ENCODE measurements around the gene PCDHB2. TPM values are rescaled to one million over a fixed set of nuclear protein-coding genes. Genes with fewer than 3 reads are reported as not detected.
"Not testable (repeated sequence)": the region's sequence is repeated elsewhere in the genome, so short reads cannot be mapped to it uniquely, and the experiment has no call there.

The PCDHB2 gene
- total RNA-seq (ENCODE audit: insufficient read depth, low replicate concordance) = 6.5 TPM

DNA sequence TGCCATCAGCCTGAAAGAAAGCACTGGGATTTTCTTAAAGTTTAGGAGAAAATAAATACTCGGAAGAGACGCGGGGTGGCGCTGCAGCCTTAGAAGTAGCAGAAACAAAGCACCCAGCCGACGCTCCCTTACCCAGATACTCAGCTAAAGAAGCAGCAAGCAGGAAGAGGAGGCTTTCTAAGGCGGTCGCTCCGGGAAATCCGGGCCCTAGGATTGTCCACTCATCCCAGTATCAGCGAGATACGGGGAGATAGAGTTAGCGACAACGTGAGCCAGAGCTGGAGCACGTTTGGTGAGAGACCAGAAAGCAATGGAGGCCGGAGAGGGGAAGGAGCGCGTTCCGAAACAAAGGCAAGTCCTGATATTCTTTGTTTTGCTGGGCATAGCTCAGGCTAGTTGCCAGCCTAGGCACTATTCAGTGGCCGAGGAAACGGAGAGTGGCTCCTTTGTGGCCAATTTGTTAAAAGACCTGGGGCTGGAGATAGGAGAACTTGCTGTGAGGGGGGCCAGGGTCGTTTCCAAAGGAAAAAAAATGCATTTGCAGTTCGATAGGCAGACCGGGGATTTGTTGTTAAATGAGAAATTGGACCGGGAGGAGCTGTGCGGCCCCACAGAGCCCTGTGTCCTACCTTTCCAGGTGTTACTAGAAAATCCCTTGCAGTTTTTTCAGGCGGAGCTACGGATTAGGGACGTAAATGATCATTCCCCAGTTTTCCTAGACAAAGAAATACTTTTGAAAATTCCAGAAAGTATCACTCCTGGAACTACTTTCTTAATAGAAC is at the start of gene PCDHB2:
PCDHB2 (plus strand) TSS at position 135 of the 782 bp plus-strand sequence; CDS start at position 311, 176 bp downstream.
- no peak for DNase-seq (ENCODE audit: low spot score)

DNA sequence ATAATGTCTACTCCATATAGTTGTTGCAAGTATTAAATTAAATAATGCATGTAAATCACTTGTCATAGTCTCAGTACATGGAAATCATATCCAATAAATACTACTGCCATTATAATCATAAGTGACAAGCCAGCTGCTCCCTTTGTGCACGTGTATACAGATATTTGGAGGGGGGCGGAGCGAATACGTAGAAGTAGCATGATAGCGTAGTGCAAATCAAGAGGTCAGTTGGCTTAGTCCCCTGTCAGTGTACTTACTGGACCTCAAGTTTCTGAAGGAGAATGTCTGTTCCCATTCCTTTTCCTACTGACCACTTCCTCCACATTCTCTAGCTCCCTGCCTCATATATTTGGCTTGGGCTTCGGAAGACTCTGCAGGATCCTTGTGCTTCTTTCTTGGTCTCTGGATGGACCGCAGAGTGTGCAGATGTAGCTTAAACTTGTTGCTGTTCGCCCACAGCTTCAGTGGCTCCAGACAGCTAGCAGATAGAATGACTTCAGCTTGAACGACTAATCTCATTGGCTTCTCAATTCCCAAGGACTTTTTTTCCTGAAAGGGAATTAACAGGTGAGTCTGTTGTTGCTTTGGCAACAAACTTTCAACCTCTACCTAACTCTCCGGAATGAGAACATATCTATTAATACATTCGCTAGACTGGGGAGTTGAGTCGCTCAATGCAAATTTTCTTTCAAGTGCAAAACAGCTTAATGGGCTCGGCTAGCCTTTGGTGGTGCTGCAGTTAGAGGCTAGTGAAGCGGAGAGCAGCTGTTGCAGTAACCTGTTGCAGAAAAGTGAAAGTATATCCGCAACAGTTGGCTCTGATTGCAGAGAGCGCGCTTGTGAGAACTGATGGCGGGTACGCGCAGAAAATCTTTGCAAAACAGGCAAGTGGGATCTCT is 43.5 kb upstream of the PCDHB2 start, which contains the start of gene PCDHB1:
PCDHB1 (plus strand) TSS at position 753 of the 899 bp plus-strand sequence; CDS start at position 850, 97 bp downstream.
- DNase-seq (ENCODE audit: low spot score) = no peak

DNA sequence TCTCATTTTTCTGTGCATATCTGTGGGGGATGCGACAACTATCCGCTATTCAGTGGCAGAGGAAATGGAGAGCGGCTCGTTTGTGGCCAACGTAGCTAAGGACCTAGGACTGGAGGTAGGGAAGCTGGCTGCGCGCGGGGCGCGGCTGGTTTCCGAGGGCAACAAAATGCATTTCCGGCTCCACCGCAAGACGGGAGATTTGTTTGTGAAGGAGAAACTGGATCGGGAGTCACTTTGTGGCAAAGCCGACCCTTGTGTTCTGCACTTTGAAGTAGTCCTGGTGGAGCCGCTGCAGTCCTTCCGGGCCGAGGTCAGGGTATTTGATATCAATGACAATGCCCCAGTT is 42.9 kb upstream of the PCDHB2 start:
- no peak for DNase-seq (ENCODE audit: low spot score)

- no peak for DNase-seq (ENCODE audit: low spot score)
Measured at GRCh38 chr5:141077826-141078225, 16.6 kb upstream of the PCDHB2 start.

DNA sequence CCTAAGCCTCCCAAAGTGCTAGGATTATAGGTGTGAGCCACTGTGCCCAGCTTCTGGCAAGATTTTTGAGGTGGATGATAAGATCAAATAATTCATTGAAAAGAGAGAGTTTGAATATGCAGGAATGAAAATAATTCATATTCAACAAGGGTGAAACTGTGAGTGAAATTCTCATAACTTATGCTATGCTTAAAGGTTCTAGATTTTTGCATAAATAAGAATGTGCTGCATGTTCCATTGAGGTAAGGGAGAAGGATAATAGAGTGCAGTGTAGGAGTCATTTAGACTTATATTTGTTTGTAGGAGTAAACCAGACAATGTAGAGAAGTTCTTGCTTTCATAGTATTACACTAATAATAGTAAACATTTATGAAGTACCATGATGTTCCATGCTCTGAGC is 12.2 kb upstream of the PCDHB2 start:
- no peak for DNase-seq (ENCODE audit: low spot score)

DNA sequence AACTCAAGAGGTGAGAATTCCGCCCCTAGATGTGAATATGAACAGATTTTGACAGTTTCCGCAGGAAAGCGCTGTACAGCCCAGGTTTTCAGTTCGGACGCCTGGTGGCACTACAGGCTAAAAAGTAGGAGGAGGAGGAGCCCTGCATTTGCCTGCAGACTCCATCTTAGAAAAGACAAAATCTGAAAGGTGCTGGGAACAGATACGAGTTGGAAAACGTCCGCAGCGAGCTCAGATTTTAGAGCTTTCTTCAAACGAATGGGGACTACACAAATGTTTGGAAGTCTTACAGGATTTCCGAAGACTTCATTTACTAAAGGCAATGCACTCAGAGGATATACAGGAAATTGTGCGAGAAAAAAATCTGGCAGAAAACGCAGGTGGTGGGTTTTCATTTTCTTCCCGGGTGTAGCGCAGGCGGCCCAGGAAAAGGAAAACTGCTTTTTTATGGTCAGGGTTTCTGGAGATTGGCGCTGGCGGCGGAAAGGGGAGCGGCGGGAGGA is 9.9 kb upstream of the PCDHB2 start:
- no peak for DNase-seq (ENCODE audit: low spot score)

DNA sequence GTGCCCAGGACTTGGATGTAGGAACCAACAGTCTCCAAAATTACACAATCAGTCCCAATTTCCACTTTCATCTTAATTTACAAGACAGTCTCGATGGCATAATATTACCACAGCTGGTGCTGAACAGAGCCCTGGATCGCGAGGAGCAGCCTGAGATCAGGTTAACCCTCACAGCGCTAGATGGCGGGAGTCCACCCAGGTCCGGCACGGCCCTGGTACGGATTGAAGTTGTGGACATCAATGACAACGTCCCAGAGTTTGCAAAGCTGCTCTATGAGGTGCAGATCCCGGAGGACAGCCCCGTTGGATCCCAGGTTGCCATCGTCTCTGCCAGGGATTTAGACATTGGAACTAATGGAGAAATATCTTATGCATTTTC is 837 bp downstream of the PCDHB2 start:
- no peak for DNase-seq (ENCODE audit: low spot score)

DNA sequence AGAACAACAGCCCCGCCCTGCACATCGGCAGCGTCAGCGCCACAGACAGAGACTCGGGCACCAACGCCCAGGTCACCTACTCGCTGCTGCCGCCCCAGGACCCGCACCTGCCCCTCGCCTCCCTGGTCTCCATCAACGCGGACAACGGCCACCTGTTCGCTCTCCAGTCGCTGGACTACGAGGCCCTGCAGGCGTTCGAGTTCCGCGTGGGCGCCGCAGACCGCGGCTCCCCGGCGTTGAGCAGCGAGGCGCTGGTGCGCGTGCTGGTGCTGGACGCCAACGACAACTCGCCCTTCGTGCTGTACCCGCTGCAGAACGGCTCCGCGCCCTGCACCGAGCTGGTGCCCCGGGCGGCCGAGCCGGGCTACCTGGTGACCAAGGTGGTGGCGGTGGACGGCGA is 1.8 kb downstream of the PCDHB2 start:
- not testable (repeated sequence) for DNase-seq (ENCODE audit: low spot score)

DNA sequence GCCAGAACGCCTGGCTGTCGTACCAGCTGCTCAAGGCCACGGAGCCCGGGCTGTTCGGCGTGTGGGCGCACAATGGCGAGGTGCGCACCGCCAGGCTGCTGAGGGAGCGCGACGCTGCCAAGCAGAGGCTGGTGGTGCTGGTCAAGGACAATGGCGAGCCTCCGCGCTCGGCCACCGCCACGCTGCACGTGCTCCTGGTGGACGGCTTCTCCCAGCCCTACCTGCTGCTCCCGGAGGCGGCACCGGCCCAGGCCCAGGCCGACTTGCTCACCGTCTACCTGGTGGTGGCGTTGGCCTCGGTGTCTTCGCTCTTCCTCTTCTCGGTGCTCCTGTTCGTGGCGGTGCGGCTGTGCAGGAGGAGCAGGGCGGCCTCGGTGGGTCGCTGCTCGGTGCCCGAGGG is 2.2 kb downstream of the PCDHB2 start:
- DNase-seq (ENCODE audit: low spot score) = not testable (repeated sequence)

DNA sequence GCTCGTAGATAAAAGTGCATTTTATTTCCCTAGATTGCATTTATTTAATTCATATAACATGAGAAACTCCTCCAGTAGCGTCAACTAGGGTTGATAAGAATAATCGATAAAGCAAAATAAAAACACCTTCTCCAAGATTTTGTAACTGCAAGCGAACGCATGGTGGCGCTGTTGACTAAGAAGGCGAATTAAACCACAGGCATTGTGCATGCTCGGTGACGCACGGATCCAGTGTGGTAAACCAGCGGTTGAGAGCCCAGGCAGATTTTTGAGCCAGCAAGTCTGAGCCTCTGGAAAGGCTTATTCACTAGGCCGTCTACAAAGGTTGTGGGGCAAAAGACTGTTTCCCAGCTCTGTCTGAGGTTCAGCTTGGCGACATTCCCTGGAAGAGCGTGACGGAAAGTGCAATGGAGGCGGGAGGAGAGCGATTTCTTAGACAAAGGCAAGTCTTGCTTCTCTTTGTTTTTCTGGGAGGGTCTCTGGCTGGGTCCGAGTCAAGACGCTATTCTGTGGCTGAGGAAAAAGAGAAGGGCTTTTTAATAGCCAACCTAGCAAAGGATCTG is 5.9 kb downstream of the PCDHB2 start, which contains the start of gene PCDHB3:
PCDHB3 (plus strand) TSS at position 231 of the 563 bp plus-strand sequence; CDS start at position 408, 177 bp downstream.
- no peak for DNase-seq (ENCODE audit: low spot score)

- DNase-seq (ENCODE audit: low spot score) = no peak
Measured at GRCh38 chr5:141101059-141101458, 6.6 kb downstream of the PCDHB2 start.

DNA sequence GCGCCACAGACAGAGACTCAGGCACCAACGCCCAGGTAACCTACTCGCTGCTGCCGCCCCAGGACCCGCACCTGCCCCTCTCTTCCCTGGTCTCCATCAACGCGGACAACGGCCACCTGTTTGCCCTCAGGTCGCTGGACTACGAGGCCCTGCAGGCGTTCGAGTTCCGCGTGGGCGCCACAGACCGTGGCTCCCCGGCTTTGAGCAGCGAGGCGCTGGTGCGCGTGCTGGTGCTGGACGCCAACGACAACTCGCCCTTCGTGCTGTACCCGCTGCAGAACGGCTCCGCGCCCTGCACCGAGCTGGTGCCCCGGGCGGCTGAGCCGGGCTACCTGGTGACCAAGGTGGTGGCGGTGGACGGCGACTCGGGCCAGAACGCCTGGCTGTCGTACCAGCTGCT is 7.7 kb downstream of the PCDHB2 start:
- not testable (repeated sequence) for DNase-seq (ENCODE audit: low spot score)

- DNase-seq (ENCODE audit: low spot score) = not testable (repeated sequence)
Measured at GRCh38 chr5:141102471-141102870, 8.1 kb downstream of the PCDHB2 start.

DNA sequence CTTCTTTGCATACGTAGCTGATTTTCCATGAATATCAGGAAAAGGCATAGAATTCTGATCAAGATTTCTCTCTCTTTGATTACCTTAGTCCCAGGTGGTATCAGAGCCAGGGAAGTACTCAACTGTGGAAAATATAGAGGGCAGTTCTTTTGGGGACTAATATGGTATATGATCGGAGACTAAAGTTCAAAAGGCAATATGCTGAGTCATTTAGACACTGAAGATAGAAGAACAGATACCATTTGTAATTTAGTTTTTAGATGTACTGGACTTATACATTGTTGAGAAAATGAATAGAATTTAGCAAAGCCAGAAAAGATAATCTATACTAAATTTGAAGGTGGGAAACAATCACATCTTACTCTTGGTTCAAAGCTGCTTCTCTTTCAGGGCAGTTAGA is 10.9 kb downstream of the PCDHB2 start:
- DNase-seq (ENCODE audit: low spot score) = no peak

DNA sequence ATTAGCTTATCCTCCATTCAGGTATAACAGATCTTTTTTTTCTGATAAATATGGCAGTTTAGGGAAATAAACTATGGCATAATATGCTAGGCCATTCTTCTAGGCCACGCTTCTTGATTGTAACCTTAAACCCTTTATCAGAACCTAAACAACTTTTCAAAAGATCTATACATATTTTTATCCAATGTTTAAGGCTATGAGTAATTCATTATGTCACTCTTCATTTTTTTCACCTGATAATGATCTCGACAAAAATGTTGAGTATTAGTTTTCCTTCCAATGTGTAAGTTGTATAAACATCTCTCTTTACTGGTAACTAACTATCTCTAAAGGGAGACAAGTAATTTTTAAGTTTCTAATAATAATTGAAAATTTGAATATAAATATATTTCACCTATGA is 24.8 kb downstream of the PCDHB2 start:
- no peak for DNase-seq (ENCODE audit: low spot score)

GRCh38 chr5:141121563-141121962 is 27.1 kb downstream of the PCDHB2 start, which contains the start of gene PCDHB4:
Gene PCDHB4 (plus strand): TSS chr5:141121818. CDS start chr5:141121999, 181 bp downstream.
- no peak for DNase-seq (ENCODE audit: low spot score)

GRCh38 chr5:141121985-141122384 is 27.6 kb downstream of the PCDHB2 start:
- DNase-seq (ENCODE audit: low spot score) = no peak

GRCh38 chr5:141123396-141124135 is 29.2 kb downstream of the PCDHB2 start:
- DNase-seq (ENCODE audit: low spot score) = not testable (repeated sequence)

DNA sequence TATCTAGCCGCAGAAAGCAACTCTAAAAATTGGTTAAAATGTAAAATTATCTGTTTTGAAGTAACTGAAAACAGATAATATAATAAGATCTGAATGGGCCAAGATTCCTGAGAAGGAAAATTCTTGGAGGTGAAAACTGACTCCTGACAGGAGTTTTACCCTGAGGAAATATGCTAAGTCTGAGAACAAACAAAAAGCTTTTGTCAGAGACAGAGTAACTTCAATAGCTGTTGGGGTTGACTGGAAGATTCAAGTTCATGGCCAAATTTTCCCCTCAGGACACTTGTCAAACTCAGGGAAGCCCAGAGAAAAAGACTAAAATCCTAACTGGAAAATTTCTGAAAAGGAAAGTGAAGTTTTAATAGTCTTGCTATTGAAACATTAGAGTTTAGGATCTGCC is 32.9 kb downstream of the PCDHB2 start:
- no peak for DNase-seq (ENCODE audit: low spot score)

DNA sequence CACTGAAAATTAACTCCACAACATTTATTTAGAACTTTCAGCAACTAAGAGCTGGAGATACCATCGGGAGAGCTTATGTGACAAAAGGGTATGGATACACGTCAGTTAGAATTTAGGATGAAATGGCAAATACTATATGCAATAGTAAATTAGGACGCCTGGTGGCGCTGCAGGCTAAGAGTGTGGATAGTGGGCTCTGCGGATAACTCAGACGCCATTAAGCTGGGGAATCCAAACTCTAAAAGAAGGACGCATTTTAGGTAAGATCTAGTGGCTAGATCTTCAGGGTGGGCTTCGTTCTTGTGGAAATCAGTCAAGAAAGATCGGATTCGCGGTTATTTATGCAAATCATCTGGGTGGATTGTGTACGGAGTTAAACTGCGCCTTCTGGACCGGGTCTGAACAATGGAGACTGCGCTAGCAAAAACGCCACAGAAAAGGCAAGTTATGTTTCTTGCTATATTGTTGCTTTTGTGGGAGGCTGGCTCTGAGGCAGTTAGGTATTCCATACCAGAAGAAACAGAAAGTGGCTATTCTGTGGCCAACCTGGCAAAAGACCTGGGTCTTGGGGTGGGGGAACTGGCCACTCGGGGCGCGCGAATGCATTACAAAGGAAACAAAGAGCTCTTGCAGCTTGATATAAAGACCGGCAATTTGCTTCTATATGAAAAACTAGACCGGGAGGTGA is 40.8 kb downstream of the PCDHB2 start, which contains the start of gene PCDHB5:
PCDHB5 (plus strand) TSS at position 177 of the 688 bp plus-strand sequence; CDS start at position 406, 229 bp downstream.
- no peak for DNase-seq (ENCODE audit: low spot score)
